Fibroblast of lung (primary cell): ENCODE measurements around the gene COL4A2. TPM values are rescaled to one million over a fixed set of nuclear protein-coding genes. Genes with fewer than 3 reads are reported as not detected.

ENCODE experiments used
- DNase-seq, 2 donors: peaks; one replicate each; pipeline versions ENCODE4 v3.0.0 to v3.0.0-alpha.2; 2010; ENCODE audit warnings: low read depth in 2 of 2
- H2AFZ ChIP-seq: 2 replicates; pipeline ENCODE4 v1.5.1; 2012; ENCODE audit warnings: low read length, control low read depth, inconsistent platforms
- H3K27ac ChIP-seq: 2 replicates; pipeline ENCODE4 v1.5.1; 2011; ENCODE audit warnings: low read length, control low read depth; ENCODE audit not compliant: insufficient read depth
- H3K27me3 ChIP-seq: 2 replicates; pipeline ENCODE4 v1.5.1; 2011; ENCODE audit warnings: mild to moderate bottlenecking, low read length; ENCODE audit not compliant: control insufficient read depth, insufficient read depth
- H3K36me3 ChIP-seq: 2 replicates; pipeline ENCODE4 v1.5.1; 2011; ENCODE audit warnings: low read length; ENCODE audit not compliant: control insufficient read depth, insufficient read depth
- H3K4me1 ChIP-seq: 2 replicates; pipeline ENCODE4 v1.5.1; 2011; ENCODE audit warnings: low read length; ENCODE audit not compliant: control insufficient read depth, insufficient read depth; ENCODE audit errors: extremely low read depth
- H3K4me2 ChIP-seq: 2 replicates; pipeline ENCODE4 v1.5.1; 2011; ENCODE audit warnings: low read length, control low read depth; ENCODE audit not compliant: insufficient read depth; ENCODE audit errors: extremely low read depth
- H3K4me3 ChIP-seq, 4 experiments: fragments of 200-600 bp in 1 of 4; sonication (generic) in 1 of 4; replicated peaks in 1 of 4; 2 replicates each; pipeline ENCODE4 v1.5.1; 2011 to 2016; ENCODE audit warnings: low read length in 4 of 4, low read depth in 3 of 4, mild to moderate bottlenecking in 3 of 4, control low read depth in 2 of 4, inconsistent platforms in 1 of 4, mixed read lengths in 1 of 4; ENCODE audit not compliant: insufficient read depth in 1 of 4; ENCODE audit errors: control extremely low read depth in 1 of 4
- H3K79me2 ChIP-seq: 2 replicates; pipeline ENCODE4 v1.5.1; 2012; ENCODE audit warnings: mild to moderate bottlenecking, low read length, inconsistent platforms; ENCODE audit not compliant: control insufficient read depth, insufficient read depth
- H3K9ac ChIP-seq: 2 replicates; pipeline ENCODE4 v1.5.1; 2011; ENCODE audit warnings: mild to moderate bottlenecking, low read length, control low read depth; ENCODE audit not compliant: insufficient read depth
- H3K9me3 ChIP-seq: 2 replicates; pipeline ENCODE4 v1.5.1; 2012; ENCODE audit warnings: low read depth, low read length; ENCODE audit not compliant: control insufficient read depth, insufficient read depth
- H4K20me1 ChIP-seq: 2 replicates; pipeline ENCODE4 v1.5.1; 2011; ENCODE audit warnings: low read length; ENCODE audit not compliant: control insufficient read depth, insufficient read depth; ENCODE audit errors: extremely low read depth
- CTCF ChIP-seq, 2 donors: IDR thresholded peaks in 1 of 2; conservative IDR thresholded peaks in 1 of 2; 1 replicate in 1 of 2; 2 replicates in 1 of 2; pipeline ENCODE4 v1.5.1; 2011 to 2012; ENCODE audit warnings: low read length in 2 of 2, control low read depth in 1 of 2, inconsistent platforms in 1 of 2, low read depth in 1 of 2, mild to moderate bottlenecking in 1 of 2
- EZH2 ChIP-seq: IDR thresholded peaks from 2 replicates; pipeline ENCODE4 v1.5.1; 2012; ENCODE audit warnings: low read length, control low read depth, mild to moderate bottlenecking; ENCODE audit errors: missing control alignments
- polyA plus RNA-seq, 2 donors: library from polyadenylated mRNA; depleted of rRNA in 1 of 2; stranded (reverse) in 1 of 2; unstranded in 1 of 2; fragments of >200 nt; gene quantifications; 2 replicates each; pipeline ENCODE4 v1.2.1, GENCODE V29; 2011 to 2012; ENCODE audit warnings: missing spikeins in 1 of 2
- total RNA-seq: library from RNA; depleted of rRNA; stranded (reverse); fragments of >200 nt; gene quantifications from 2 replicates; pipeline ENCODE4 v1.2.1, GENCODE V29; 2014

Gene COL4A2
- total and polyA plus RNA-seq, 2 donors (not counting 1 experiment from before 2014, with no cell fraction given): 93.1 to 463 TPM

GRCh38 chr13:110281736-110282135 lies 25.3 kb upstream of the COL4A2 start:
- DNase-seq: no peak
- no peaks in the 10 kb centered on the region for H3K9me3 ChIP-seq
- H3K27ac ChIP-seq: no peak overlapping the region
- H4K20me1 ChIP-seq: no peaks in the 10 kb centered on the region
- no peak overlapping the region for H3K4me3 ChIP-seq
- no peaks in the 10 kb centered on the region for H3K27me3 ChIP-seq
- peaks cover 50% of the 10 kb centered on the region for H3K4me1 ChIP-seq
- H3K79me2 ChIP-seq: peaks cover 57% of the 10 kb centered on the region
- TF ChIP-seq EZH2 (no peak), CTCF (conservative IDR thresholded peaks at IDR 0.05 in 1 of 2, IDR thresholded peaks at IDR 0.05 in 1 of 2; ENCODE audit: low read depth in 1 of 2, low read length in 2 of 2) (no peak)
- peaks cover 3% of the 10 kb centered on the region for H3K36me3 ChIP-seq
- no peak overlapping the region for H2AFZ ChIP-seq
- no peak overlapping the region for H3K4me2 ChIP-seq
- H3K9ac ChIP-seq: no peak overlapping the region

- H3K27ac ChIP-seq: no peak overlapping the region
- TF ChIP-seq EZH2 (no peak), CTCF (conservative IDR thresholded peaks at IDR 0.05 in 1 of 2, IDR thresholded peaks at IDR 0.05 in 1 of 2; ENCODE audit: low read depth in 1 of 2, low read length in 2 of 2) (no peak)
- no peak overlapping the region for H3K4me2 ChIP-seq
- H3K36me3 ChIP-seq: peaks cover 3% of the 10 kb centered on the region
- H3K9ac ChIP-seq: no peak overlapping the region
- H3K4me1 ChIP-seq: peaks cover 46% of the 10 kb centered on the region
- no peak for DNase-seq
- H3K4me3 ChIP-seq: no peak overlapping the region
- H3K79me2 ChIP-seq: peaks cover 54% of the 10 kb centered on the region
- no peaks in the 10 kb centered on the region for H3K9me3 ChIP-seq
- H4K20me1 ChIP-seq: no peaks in the 10 kb centered on the region
- no peak overlapping the region for H2AFZ ChIP-seq
- no peaks in the 10 kb centered on the region for H3K27me3 ChIP-seq
These were observed 24.7 kb upstream of the COL4A2 start for GRCh38 chr13:110282316-110282841.

- Histone ChIP-seq H3K36me3 (peaks cover 3% of the 10 kb centered on the region), H2AFZ (no peak overlapping the region), H3K27ac (no peak overlapping the region), H3K9ac (no peak overlapping the region), H4K20me1 (no peaks in the 10 kb centered on the region), H3K27me3 (no peaks in the 10 kb centered on the region), H3K4me2 (no peak overlapping the region), H3K4me3 (no peak overlapping the region), H3K79me2 (peaks cover 48% of the 10 kb centered on the region), H3K9me3 (no peaks in the 10 kb centered on the region), H3K4me1 (peaks cover 46% of the 10 kb centered on the region)
- peak; percentile 59 to 86 for DNase-seq
- TF ChIP-seq EZH2 (no peak), CTCF (conservative IDR thresholded peaks at IDR 0.05 in 1 of 2, IDR thresholded peaks at IDR 0.05 in 1 of 2; ENCODE audit: low read depth in 1 of 2, low read length in 2 of 2) (no peak)
These were observed 23.2 kb upstream of the COL4A2 start for GRCh38 chr13:110283736-110284517.
